ENCODE results near the gene CACNB4.

GRCh38 chr2:151968770-151969470 lies 129.9 kb downstream of the CACNB4 start:
- TF ChIP-seq, protein P1, sequence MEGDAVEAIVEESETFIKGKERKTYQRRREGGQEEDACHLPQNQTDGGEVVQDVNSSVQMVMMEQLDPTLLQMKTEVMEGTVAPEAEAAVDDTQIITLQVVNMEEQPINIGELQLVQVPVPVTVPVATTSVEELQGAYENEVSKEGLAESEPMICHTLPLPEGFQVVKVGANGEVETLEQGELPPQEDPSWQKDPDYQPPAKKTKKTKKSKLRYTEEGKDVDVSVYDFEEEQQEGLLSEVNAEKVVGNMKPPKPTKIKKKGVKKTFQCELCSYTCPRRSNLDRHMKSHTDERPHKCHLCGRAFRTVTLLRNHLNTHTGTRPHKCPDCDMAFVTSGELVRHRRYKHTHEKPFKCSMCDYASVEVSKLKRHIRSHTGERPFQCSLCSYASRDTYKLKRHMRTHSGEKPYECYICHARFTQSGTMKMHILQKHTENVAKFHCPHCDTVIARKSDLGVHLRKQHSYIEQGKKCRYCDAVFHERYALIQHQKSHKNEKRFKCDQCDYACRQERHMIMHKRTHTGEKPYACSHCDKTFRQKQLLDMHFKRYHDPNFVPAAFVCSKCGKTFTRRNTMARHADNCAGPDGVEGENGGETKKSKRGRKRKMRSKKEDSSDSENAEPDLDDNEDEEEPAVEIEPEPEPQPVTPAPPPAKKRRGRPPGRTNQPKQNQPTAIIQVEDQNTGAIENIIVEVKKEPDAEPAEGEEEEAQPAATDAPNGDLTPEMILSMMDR (IDR thresholded peaks at IDR 0.05), result no peak
- TF ChIP-seq RARB (CRISPR knock-in tag; IDR thresholded peaks at IDR 0.05) (no peak), SMC3 (IDR thresholded peaks at IDR 0.05) (no peak), EP300 (IDR thresholded peaks at IDR 0.05) (no peak)
